ENCODE data around the gene CARD11.

The CARD11 gene

GRCh38 chr7:2937701-2938513 lies 105.8 kb downstream of the CARD11 start:
- DNase-seq = no peak

- DNase-seq = no peak
Measured at GRCh38 chr7:2936891-2937580, 106.6 kb downstream of the CARD11 start.

GRCh38 chr7:2936301-2936700 lies 107.4 kb downstream of the CARD11 start:
- DNase-seq = no peak

GRCh38 chr7:2934984-2935740 lies 108.5 kb downstream of the CARD11 start:
- DNase-seq = no peak

- no peak for DNase-seq
Measured at GRCh38 chr7:2934211-2934731, 109.4 kb downstream of the CARD11 start.

GRCh38 chr7:2932402-2933251 lies 111.0 kb downstream of the CARD11 start:
- no peak for DNase-seq

GRCh38 chr7:2931034-2931415 lies 112.6 kb downstream of the CARD11 start:
- DNase-seq = no peak

- no peak for DNase-seq
Measured at GRCh38 chr7:2930310-2931033, 113.2 kb downstream of the CARD11 start.

GRCh38 chr7:2929321-2930201 lies 114.1 kb downstream of the CARD11 start:
- DNase-seq = no peak

GRCh38 chr7:2928613-2929311 lies 114.9 kb downstream of the CARD11 start:
- peak; percentile 46 for DNase-seq

- DNase-seq = no peak
Measured at GRCh38 chr7:2928256-2928612, 115.4 kb downstream of the CARD11 start.

GRCh38 chr7:2927592-2927991 lies 116.1 kb downstream of the CARD11 start:
- no peak for DNase-seq

GRCh38 chr7:2926896-2927405 lies 116.7 kb downstream of the CARD11 start:
- no peak for DNase-seq

GRCh38 chr7:2926120-2926895 lies 117.4 kb downstream of the CARD11 start:
- no peak for DNase-seq

- DNase-seq = no peak
Measured at GRCh38 chr7:2924866-2925840, 118.5 kb downstream of the CARD11 start.

- DNase-seq = no peak
Measured at GRCh38 chr7:2923886-2924574, 119.6 kb downstream of the CARD11 start.

GRCh38 chr7:2923291-2923781 lies 120.3 kb downstream of the CARD11 start:
- DNase-seq = no peak

All from NCI-H510A treated with DMSO at 0.1 percent for 48 hours (cell line).